ENCODE results near the gene TRIM7. TPM values are rescaled to one million over a fixed set of nuclear protein-coding genes. Genes with fewer than 3 reads are reported as not detected.
A peak's percentile ranks its signal among the peaks of the same experiment; 100 is the strongest.

Gene TRIM7
- total and polyA plus RNA-seq, 7 donors: 10.4 to 42.6 (median 28.8) TPM

DNA sequence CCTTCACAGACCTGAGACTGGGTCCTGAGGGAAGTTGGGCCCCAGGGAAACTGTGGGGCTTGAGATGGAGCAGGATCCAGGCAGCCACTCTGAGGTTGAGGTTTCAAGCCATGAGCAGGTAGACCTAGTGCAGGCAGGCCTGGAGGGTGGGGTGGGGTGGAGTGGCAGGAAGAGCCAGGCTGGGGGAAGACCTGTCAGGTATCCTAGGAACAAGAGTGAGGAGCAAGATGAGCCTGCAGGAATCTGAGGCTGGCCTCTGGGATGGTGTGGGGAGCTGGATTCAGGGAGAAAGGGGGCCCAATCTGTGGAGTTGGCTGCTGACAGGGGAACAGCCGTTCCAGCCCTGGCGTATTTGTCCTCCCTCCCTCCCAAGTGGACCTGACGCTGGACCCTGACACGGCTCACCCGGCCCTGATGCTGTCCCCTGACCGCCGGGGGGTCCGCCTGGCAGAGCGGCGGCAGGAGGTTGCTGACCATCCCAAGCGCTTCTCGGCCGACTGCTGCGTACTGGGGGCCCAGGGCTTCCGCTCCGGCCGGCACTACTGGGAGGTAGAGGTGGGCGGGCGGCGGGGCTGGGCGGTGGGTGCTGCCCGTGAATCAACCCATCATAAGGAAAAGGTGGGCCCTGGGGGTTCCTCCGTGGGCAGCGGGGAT, 28.9 kb upstream of the TRIM7 start:
- no peaks in the 10 kb centered on the region for H3K9me3 ChIP-seq
- ATAC-seq: peak; percentile 17 to 24 (median 19)
- no peaks in the 10 kb centered on the region for H3K27me3 ChIP-seq (ENCODE audit: insufficient read depth in 3 of 3, low read length in 2 of 3)
- WGBS, 3 donors: 87 to 90% (median 89%) methylated on average over 23 to 24 of the region's 24 CpGs
- intact Hi-C loops (cut with DNase I): no loop called here
- no peak overlapping the region for H3K4me3 ChIP-seq
- H3K4me1 ChIP-seq: no peaks in the 10 kb centered on the region
- no peak overlapping the region for H3K27ac ChIP-seq
- TF ChIP-seq, protein P1, sequence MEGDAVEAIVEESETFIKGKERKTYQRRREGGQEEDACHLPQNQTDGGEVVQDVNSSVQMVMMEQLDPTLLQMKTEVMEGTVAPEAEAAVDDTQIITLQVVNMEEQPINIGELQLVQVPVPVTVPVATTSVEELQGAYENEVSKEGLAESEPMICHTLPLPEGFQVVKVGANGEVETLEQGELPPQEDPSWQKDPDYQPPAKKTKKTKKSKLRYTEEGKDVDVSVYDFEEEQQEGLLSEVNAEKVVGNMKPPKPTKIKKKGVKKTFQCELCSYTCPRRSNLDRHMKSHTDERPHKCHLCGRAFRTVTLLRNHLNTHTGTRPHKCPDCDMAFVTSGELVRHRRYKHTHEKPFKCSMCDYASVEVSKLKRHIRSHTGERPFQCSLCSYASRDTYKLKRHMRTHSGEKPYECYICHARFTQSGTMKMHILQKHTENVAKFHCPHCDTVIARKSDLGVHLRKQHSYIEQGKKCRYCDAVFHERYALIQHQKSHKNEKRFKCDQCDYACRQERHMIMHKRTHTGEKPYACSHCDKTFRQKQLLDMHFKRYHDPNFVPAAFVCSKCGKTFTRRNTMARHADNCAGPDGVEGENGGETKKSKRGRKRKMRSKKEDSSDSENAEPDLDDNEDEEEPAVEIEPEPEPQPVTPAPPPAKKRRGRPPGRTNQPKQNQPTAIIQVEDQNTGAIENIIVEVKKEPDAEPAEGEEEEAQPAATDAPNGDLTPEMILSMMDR (IDR thresholded peaks at IDR 0.05): no peak
- H3K36me3 ChIP-seq (ENCODE audit: insufficient read depth in 1 of 2, low read depth in 1 of 2): peaks cover 10 to 97% of the 10 kb centered on the region in 2 donors
- DNase-seq: no peak

DNA sequence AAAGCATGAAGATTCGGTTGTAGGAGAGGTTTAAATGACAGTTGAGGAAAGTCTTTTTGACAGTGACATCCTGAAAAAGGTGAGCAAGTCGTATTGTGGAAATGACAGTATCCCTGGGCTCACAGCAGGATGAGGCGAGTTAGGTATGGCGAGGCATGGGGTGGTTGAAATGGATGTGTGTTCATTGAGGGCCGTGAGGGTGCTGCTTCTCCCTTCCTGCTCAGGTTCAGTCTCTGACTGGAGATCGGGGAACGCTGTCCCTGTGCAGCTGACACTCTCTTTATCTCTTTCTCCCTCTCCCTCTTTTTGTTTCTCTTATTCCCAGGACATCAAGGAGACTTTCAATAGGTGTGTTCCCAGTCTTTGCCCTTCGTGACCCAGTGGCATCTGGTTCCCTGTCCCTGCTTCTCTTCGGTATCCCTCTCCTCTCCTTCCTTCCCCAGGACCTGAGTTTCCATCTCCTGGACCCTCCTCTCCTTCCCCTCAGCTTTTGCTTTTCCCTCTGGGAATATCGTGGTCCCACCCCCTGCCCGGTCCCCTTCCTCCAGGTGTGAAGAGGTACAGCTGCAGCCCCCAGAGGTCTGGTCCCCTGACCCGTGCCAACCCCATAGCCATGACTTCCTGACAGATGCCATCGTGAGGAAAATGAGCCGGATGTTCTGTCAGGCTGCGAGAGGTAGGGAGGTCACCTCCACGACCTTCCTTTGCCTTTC, 28.2 kb upstream of the TRIM7 start:
- TF ChIP-seq, protein P1 (IDR thresholded peaks at IDR 0.05): no peak
- H3K27me3 ChIP-seq (ENCODE audit: insufficient read depth in 3 of 3, low read length in 2 of 3): no peaks in the 10 kb centered on the region
- 74 to 79% (median 76%) methylated on average over 16 of the region's 16 CpGs for WGBS, 3 donors
- DNase-seq: no peak
- H3K4me1 ChIP-seq: no peaks in the 10 kb centered on the region
- no peaks in the 10 kb centered on the region for H3K9me3 ChIP-seq
- ATAC-seq: peak in 2 of 4 donors; percentile 3 to 16
- no peak overlapping the region for H3K4me3 ChIP-seq
- H3K36me3 ChIP-seq (ENCODE audit: insufficient read depth in 1 of 2, low read depth in 1 of 2): peaks cover 9 to 90% of the 10 kb centered on the region in 2 donors
- no peak overlapping the region for H3K27ac ChIP-seq
- intact Hi-C loops (cut with DNase I): no loop called here

DNA sequence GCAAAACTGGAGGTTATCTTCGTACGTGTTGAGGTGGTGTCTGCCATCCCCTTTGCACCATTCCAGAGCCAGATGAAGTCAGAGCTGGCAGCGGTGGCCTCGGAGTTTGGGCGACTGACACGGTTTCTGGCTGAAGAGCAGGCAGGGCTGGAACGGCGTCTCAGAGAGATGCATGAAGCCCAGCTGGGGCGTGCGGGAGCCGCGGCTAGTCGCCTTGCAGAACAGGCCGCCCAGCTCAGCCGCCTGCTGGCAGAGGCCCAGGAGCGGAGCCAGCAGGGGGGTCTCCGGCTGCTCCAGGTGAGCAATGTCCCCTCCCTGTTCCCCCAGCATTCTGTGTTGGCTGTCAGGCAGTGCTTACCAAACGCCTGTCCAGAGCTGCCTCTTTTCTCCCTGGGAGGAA, 27.6 kb upstream of the TRIM7 start:
- intact Hi-C loops (cut with DNase I): no loop called here
- H3K27ac ChIP-seq: no peak overlapping the region
- H3K4me3 ChIP-seq: no peak overlapping the region
- ATAC-seq (peak in 3 of 4 donors; percentile 10 to 21 (median 14)), DNase-seq (no peak)
- H3K36me3 ChIP-seq (ENCODE audit: insufficient read depth in 1 of 2, low read depth in 1 of 2): peaks cover 9 to 88% of the 10 kb centered on the region in 2 donors
- H3K4me1 ChIP-seq: no peaks in the 10 kb centered on the region
- no peaks in the 10 kb centered on the region for H3K9me3 ChIP-seq
- H3K27me3 ChIP-seq (ENCODE audit: insufficient read depth in 3 of 3, low read length in 2 of 3): no peaks in the 10 kb centered on the region
- TF ChIP-seq, protein P1 (IDR thresholded peaks at IDR 0.05): no peak
- WGBS, 3 donors: 54 to 70% (median 56%) methylated on average over 18 of the region's 18 CpGs

DNA sequence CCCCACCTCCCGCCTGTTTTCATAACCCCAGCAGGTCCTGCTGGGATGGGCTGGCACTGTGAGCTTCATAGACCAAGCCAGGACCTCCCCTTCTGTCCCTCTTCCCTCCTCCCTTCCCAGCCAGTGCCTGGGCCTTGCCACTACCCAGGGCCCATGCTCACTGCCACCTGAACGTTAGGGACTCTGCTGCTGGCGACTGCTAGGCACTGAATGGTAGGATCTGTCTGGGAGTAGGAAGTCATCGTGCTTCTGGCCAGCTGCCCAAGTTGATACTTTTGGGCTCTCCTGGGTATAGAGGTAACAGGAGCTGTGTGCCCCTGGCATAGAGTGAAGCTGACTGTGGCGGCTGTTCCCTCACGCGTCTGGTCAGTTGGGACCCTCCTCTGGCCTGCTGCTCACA, 26.4 kb upstream of the TRIM7 start:
- TF ChIP-seq, protein P1 (IDR thresholded peaks at IDR 0.05): no peak
- Histone ChIP-seq H3K27ac (no peak overlapping the region), H3K4me3 (no peak overlapping the region), H3K27me3 (ENCODE audit: insufficient read depth in 3 of 3, low read length in 2 of 3) (no peaks in the 10 kb centered on the region), H3K4me1 (no peaks in the 10 kb centered on the region), H3K9me3 (no peaks in the 10 kb centered on the region), H3K36me3 (ENCODE audit: insufficient read depth in 1 of 2, low read depth in 1 of 2) (peaks cover 4 to 88% of the 10 kb centered on the region in 2 donors)
- intact Hi-C loops (cut with DNase I): no loop called here
- no peak for DNase-seq
- WGBS, 3 donors: 78 to 85% (median 84%) methylated on average over 7 of the region's 7 CpGs
- ATAC-seq: no peak
